Spleen (tissue), 11 donors: Measurements from ENCODE around the gene SCGB1A1. TPM values are rescaled to one million over a fixed set of nuclear protein-coding genes. Genes with fewer than 3 reads are reported as not detected.

Experiments
- DNase-seq: peaks from one replicate; pipeline ENCODE4 v3.0.0-alpha.2; 2020
- H3K27ac ChIP-seq, 8 donors: fragments of 200-600 bp; sonication (generic) in 7 of 8; 1 replicate in 4 of 8; 2 replicates in 4 of 8; pipeline versions ENCODE4 v1.5.0 to v1.8.0; 2016 to 2021; ENCODE audit warnings: inconsistent platforms in 4 of 8, mild to moderate bottlenecking in 4 of 8, moderate library complexity in 1 of 8
- H3K27me3 ChIP-seq, 7 donors: fragments of 200-600 bp; sonication (generic) in 6 of 7; replicated peaks in 1 of 7; 1 replicate in 4 of 7; 2 replicates in 3 of 7; pipeline versions ENCODE4 v1.5.0 to v1.8.0; 2016 to 2021; ENCODE audit warnings: inconsistent platforms in 3 of 7, mild to moderate bottlenecking in 1 of 7
- H3K36me3 ChIP-seq, 6 donors: fragments of 200-600 bp; sonication (generic) in 5 of 6; 1 replicate in 4 of 6; 2 replicates in 2 of 6; pipeline versions ENCODE4 v1.5.0 to v1.8.0; 2016 to 2021; ENCODE audit warnings: inconsistent platforms in 2 of 6
- H3K4me1 ChIP-seq, 6 donors: fragments of 200-600 bp; sonication (generic) in 5 of 6; 1 replicate in 3 of 6; 2 replicates in 3 of 6; pipeline versions ENCODE4 v1.5.0 to v1.8.0; 2016 to 2021; ENCODE audit warnings: inconsistent platforms in 3 of 6
- H3K4me3 ChIP-seq, 8 donors: fragments of 200-600 bp; sonication (generic) in 7 of 8; 1 replicate in 4 of 8; 2 replicates in 4 of 8; pipeline versions ENCODE4 v1.5.0 to v1.8.0; 2016 to 2021; ENCODE audit warnings: inconsistent platforms in 4 of 8, mild to moderate bottlenecking in 4 of 8, moderate library complexity in 2 of 8
- H3K9me3 ChIP-seq, 8 donors: fragments of 200-600 bp; sonication (generic) in 7 of 8; 1 replicate in 4 of 8; 2 replicates in 4 of 8; pipeline versions ENCODE4 v1.5.0 to v1.8.0; 2016 to 2021; ENCODE audit warnings: inconsistent platforms in 4 of 8
- CTCF ChIP-seq, 11 experiments: fragments of 200-600 bp in 7 of 11; fragments of 450-650 bp in 4 of 11; sonication (generic) in 4 of 11; IDR thresholded peaks in 8 of 11; conservative IDR thresholded peaks in 3 of 11; 1 replicate in 7 of 11; 2 replicates in 4 of 11; pipeline versions ENCODE4 v1.4.0 to v1.8.0; 2016 to 2021; ENCODE audit warnings: antibody characterized with exemption in 11 of 11, inconsistent platforms in 4 of 11, mild to moderate bottlenecking in 1 of 11
- POLR2A ChIP-seq, 3 donors: fragments of 450-650 bp; IDR thresholded peaks; one replicate each; pipeline ENCODE4 v1.5.1; 2017; ENCODE audit warnings: antibody characterized with exemption in 3 of 3, mild to moderate bottlenecking in 1 of 3
- POLR2AphosphoS5 ChIP-seq, 3 donors: sonication (generic); formaldehyde crosslinking; IDR thresholded peaks; one replicate each; pipeline ENCODE4 v1.5.1; 2017; ENCODE audit warnings: antibody characterized with exemption in 3 of 3
- WGBS, 5 donors: extraction: QIAGEN DNeasy Blood & Tissue Kit in 3 of 5; methylation state at CpG; one replicate each; pipeline versions ENCODE4 v1.1.5 to v1.1.7; 2013 to 2018; 5-methylcytosine and 5-hydroxymethylcytosine counted together
- intact Hi-C: fragments of 100-400 bp; cut with DNase I; formaldehyde crosslinking; loops from one replicate; pipeline ENCODE4 v1.15.0; 2023; ENCODE audit warnings: low total_unique reads
- polyA plus RNA-seq, 3 donors: library from polyadenylated mRNA; stranded (reverse); fragments of 200-250 nt; gene quantifications; one replicate each; pipeline ENCODE4 v1.2.1, GENCODE V29; 2013
- total RNA-seq, 7 donors: library from RNA; depleted of rRNA in 3 of 7; stranded (reverse); fragments of >200 nt in 3 of 7; fragmentation: NEBNext Ultra II Directional in 4 of 7; extraction: Animal tissue kit (Norgen Biotek cat#: 25700) in 4 of 7; gene quantifications; one replicate each; pipeline versions ENCODE4 v1.1.0 to v1.2.1, GENCODE V29; 2016 to 2021
- donor health status: healthy with polysubstance abuse.
- donor health status: DM: no; HTN: no; CAD: no; lungs with moderate emphysema.
- donor health status: DM: no; HTN: no; CAD: no.
- donor health status: Bipolar disorder and iron deficiency.
- donor health status: healthy.
- donor health status: DM: no; HTN: no; CAD: no.
- donor health status: DM: yes; HTN: yes; CAD: no.

Gene SCGB1A1
- total and polyA plus RNA-seq, 10 donors: 0.35 TPM; not detected in 9

- 69 to 78% (median 77%) methylated on average over 2 of the region's 2 CpGs for WGBS, 5 donors
- no peaks in the 10 kb centered on the region for H3K27me3 ChIP-seq
- H3K4me3 ChIP-seq: no peak overlapping the region
- peaks cover 0 to 7% (median 2%) of the 10 kb centered on the region in 6 donors for H3K4me1 ChIP-seq
- TF ChIP-seq POLR2AphosphoS5 (IDR thresholded peaks at IDR 0.05) (no peak), POLR2A (IDR thresholded peaks at IDR 0.05) (no peak), CTCF (IDR thresholded peaks at IDR 0.05 in 8 of 11, conservative IDR thresholded peaks at IDR 0.05 in 3 of 11) (no peak)
- H3K36me3 ChIP-seq: no peaks in the 10 kb centered on the region
- DNase-seq: no peak
- intact Hi-C loops: no loop called here
- H3K27ac ChIP-seq: no peak overlapping the region
- H3K9me3 ChIP-seq: no peaks in the 10 kb centered on the region
Measured at GRCh38 chr11:62468577-62468976, 49.7 kb downstream of the SCGB1A1 start.

GRCh38 chr11:62471603-62472002 lies 52.8 kb downstream of the SCGB1A1 start:
- H3K27ac ChIP-seq: no peak overlapping the region
- TF ChIP-seq POLR2AphosphoS5 (IDR thresholded peaks at IDR 0.05): no peak
- no peak for TF ChIP-seq POLR2A (IDR thresholded peaks at IDR 0.05)
- no peak for TF ChIP-seq CTCF (IDR thresholded peaks at IDR 0.05 in 8 of 11, conservative IDR thresholded peaks at IDR 0.05 in 3 of 11)
- no peaks in the 10 kb centered on the region for H3K9me3 ChIP-seq
- H3K27me3 ChIP-seq: no peaks in the 10 kb centered on the region
- no peak overlapping the region for H3K4me3 ChIP-seq
- DNase-seq: no peak
- intact Hi-C loops: no loop called here
- H3K36me3 ChIP-seq: no peaks in the 10 kb centered on the region
- 95 to 97% (median 96%) methylated on average over 7 of the region's 7 CpGs for WGBS, 5 donors
- H3K4me1 ChIP-seq: no peaks in the 10 kb centered on the region

- Histone ChIP-seq H3K36me3 (no peaks in the 10 kb centered on the region), H3K4me3 (no peak overlapping the region), H3K27me3 (no peaks in the 10 kb centered on the region), H3K9me3 (no peaks in the 10 kb centered on the region), H3K27ac (no peak overlapping the region), H3K4me1 (no peaks in the 10 kb centered on the region)
- 84 to 89% (median 86%) methylated on average over 9 of the region's 9 CpGs for WGBS, 5 donors
- no peak for DNase-seq
- TF ChIP-seq POLR2AphosphoS5 (IDR thresholded peaks at IDR 0.05): no peak
- TF ChIP-seq POLR2A (IDR thresholded peaks at IDR 0.05): no peak
- no peak for TF ChIP-seq CTCF (IDR thresholded peaks at IDR 0.05 in 8 of 11, conservative IDR thresholded peaks at IDR 0.05 in 3 of 11)
- intact Hi-C loops: no loop called here
Measured at GRCh38 chr11:62472063-62472884, 53.4 kb downstream of the SCGB1A1 start.

Other genes with a start within 250 kb of the SCGB1A1 start
- not detected for gene SCGB1D1, start 228.8 kb upstream of the SCGB1A1 start, total RNA-seq
- not detected for gene SCGB1D1, start 228.8 kb upstream of the SCGB1A1 start, polyA plus RNA-seq
- not detected for gene SCGB2A1, start 210.4 kb upstream of the SCGB1A1 start, total RNA-seq
- not detected for gene SCGB2A1, start 210.4 kb upstream of the SCGB1A1 start, polyA plus RNA-seq
- gene SCGB1D2, start 176.8 kb upstream of the SCGB1A1 start, total RNA-seq: not detected
- gene SCGB1D2, start 176.8 kb upstream of the SCGB1A1 start, polyA plus RNA-seq: not detected
- gene SCGB2A2, start 148.9 kb upstream of the SCGB1A1 start, total RNA-seq: not detected
- not detected for gene SCGB2A2, start 148.9 kb upstream of the SCGB1A1 start, polyA plus RNA-seq
- not detected for gene SCGB1D4, start 120.0 kb upstream of the SCGB1A1 start, total RNA-seq
- not detected for gene SCGB1D4, start 120.0 kb upstream of the SCGB1A1 start, polyA plus RNA-seq
- gene ASRGL1, start 81.6 kb upstream of the SCGB1A1 start, total RNA-seq: 10 to 100 TPM in 1 of 7 donors, 1 to 10 TPM in 6; 3.4 to 23.4 (median 8.1) TPM
- 1 to 10 TPM; 2.9 to 4.5 (median 3.1) TPM for gene ASRGL1, start 81.6 kb upstream of the SCGB1A1 start, polyA plus RNA-seq
- gene AHNAK, start 127.8 kb downstream of the SCGB1A1 start, total RNA-seq: 100 to 1,000 TPM; 168 to 370 (median 289) TPM
- 10 to 100 TPM; 11.8 to 24.0 (median 12.0) TPM for gene AHNAK, start 127.8 kb downstream of the SCGB1A1 start, polyA plus RNA-seq
- gene EEF1G, start 154.9 kb downstream of the SCGB1A1 start, total RNA-seq: 1,000 to 10,000 TPM in 6 of 7 donors, 100 to 1,000 TPM in 1; 989 to 1,475 (median 1,270) TPM
- 1,000 to 10,000 TPM; 2,364 to 2,501 (median 2,474) TPM for gene EEF1G, start 154.9 kb downstream of the SCGB1A1 start, polyA plus RNA-seq
- 10 to 100 TPM; 14.4 to 30.9 (median 20.1) TPM for gene TUT1, start 172.5 kb downstream of the SCGB1A1 start, total RNA-seq
- 10 to 100 TPM; 14.5 to 24.1 (median 16.1) TPM for gene TUT1, start 172.5 kb downstream of the SCGB1A1 start, polyA plus RNA-seq
- 100 to 1,000 TPM; 102 to 154 (median 114) TPM for gene MTA2, start 182.8 kb downstream of the SCGB1A1 start, total RNA-seq
- 10 to 100 TPM; 55.3 to 94.6 (median 58.5) TPM for gene MTA2, start 182.8 kb downstream of the SCGB1A1 start, polyA plus RNA-seq
- gene EML3, start 193.7 kb downstream of the SCGB1A1 start, total RNA-seq: 100 to 1,000 TPM in 5 of 7 donors, 10 to 100 TPM in 2; 46.7 to 159 (median 116) TPM
- 100 to 1,000 TPM in 1 of 3 donors, 10 to 100 TPM in 2; 51.0 to 116 (median 78.6) TPM for gene EML3, start 193.7 kb downstream of the SCGB1A1 start, polyA plus RNA-seq
- gene ROM1, start 194.2 kb downstream of the SCGB1A1 start, total RNA-seq: 1 to 10 TPM; 4.3 to 8.8 (median 5.6) TPM
- gene ROM1, start 194.2 kb downstream of the SCGB1A1 start, polyA plus RNA-seq: 10 to 100 TPM in 1 of 3 donors, 1 to 10 TPM in 2; 4.2 to 15.0 (median 6.1) TPM
- 10 to 100 TPM; 25.2 to 43.7 (median 37.1) TPM for gene B3GAT3, start 203.0 kb downstream of the SCGB1A1 start, total RNA-seq
- gene B3GAT3, start 203.0 kb downstream of the SCGB1A1 start, polyA plus RNA-seq: 10 to 100 TPM; 41.9 to 65.7 (median 63.1) TPM
- gene GANAB, start 227.6 kb downstream of the SCGB1A1 start, total RNA-seq: 100 to 1,000 TPM; 122 to 245 (median 198) TPM
- 10 to 100 TPM; 49.0 to 72.4 (median 53.6) TPM for gene GANAB, start 227.6 kb downstream of the SCGB1A1 start, polyA plus RNA-seq
- gene INTS5, start 234.3 kb downstream of the SCGB1A1 start, total RNA-seq: 10 to 100 TPM; 16.9 to 34.5 (median 24.8) TPM
- gene INTS5, start 234.3 kb downstream of the SCGB1A1 start, polyA plus RNA-seq: 10 to 100 TPM in 1 of 3 donors, 1 to 10 TPM in 2; 4.4 to 13.7 (median 7.0) TPM
- 10 to 100 TPM; 30.9 to 43.7 (median 42.5) TPM for gene C11orf98, start 246.2 kb downstream of the SCGB1A1 start, total RNA-seq
- 100 to 1,000 TPM; 144 to 164 (median 152) TPM for gene C11orf98, start 246.2 kb downstream of the SCGB1A1 start, polyA plus RNA-seq
- gene CSKMT, start 246.3 kb downstream of the SCGB1A1 start, total RNA-seq: 10 to 100 TPM in 6 of 7 donors, 1 to 10 TPM in 1; 3.0 to 19.4 (median 13.2) TPM
- gene CSKMT, start 246.3 kb downstream of the SCGB1A1 start, polyA plus RNA-seq: 10 to 100 TPM; 32.6 to 59.4 (median 40.3) TPM